Liver (tissue), 3 donors: ENCODE data around the gene GUCY2F.

Experiments used
- ATF3 ChIP-seq: IDR thresholded peaks from 2 replicates; pipeline ENCODE4 v1.6.1; 2016; ENCODE audit warnings: antibody characterized with exemption
- CTCF ChIP-seq: fragments of 150-350 bp; IDR thresholded peaks from 2 replicates; pipeline ENCODE4 v1.5.1; 2017; ENCODE audit warnings: improper control_type of control experiment, low read depth, low read length; ENCODE audit not compliant: missing input control
- EGR1 ChIP-seq, 2 donors: IDR thresholded peaks; 2 replicates each; pipeline ENCODE4 v1.6.1; 2016 to 2018; ENCODE audit warnings: antibody characterized with exemption in 2 of 2, low read depth in 2 of 2
- GABPA ChIP-seq, 2 donors: IDR thresholded peaks in 1 of 2; conservative IDR thresholded peaks in 1 of 2; 2 replicates each; pipeline ENCODE4 v1.6.1; 2016; ENCODE audit warnings: antibody characterized with exemption in 2 of 2, mild to moderate bottlenecking in 1 of 2, moderate library complexity in 1 of 2
- HNF4A ChIP-seq, 2 donors: conservative IDR thresholded peaks; 2 replicates each; pipeline ENCODE4 v1.6.1; 2016; ENCODE audit warnings: antibody characterized with exemption in 2 of 2, mild to moderate bottlenecking in 2 of 2
- JUND ChIP-seq, 2 donors: IDR thresholded peaks; 2 replicates each; pipeline ENCODE4 v1.6.1; 2016; ENCODE audit warnings: antibody characterized with exemption in 2 of 2
- MAX ChIP-seq: IDR thresholded peaks from 2 replicates; pipeline ENCODE4 v1.6.1; 2016; ENCODE audit warnings: antibody characterized with exemption
- NR2F2 ChIP-seq: IDR thresholded peaks from 2 replicates; pipeline ENCODE4 v1.6.1; 2016; ENCODE audit warnings: antibody characterized with exemption
- REST ChIP-seq: IDR thresholded peaks from 2 replicates; pipeline ENCODE4 v1.6.1; 2016; ENCODE audit warnings: antibody characterized with exemption, mild to moderate bottlenecking
- RXRA ChIP-seq, 2 donors: IDR thresholded peaks; 2 replicates each; pipeline ENCODE4 v1.6.1; 2017 to 2018; ENCODE audit warnings: antibody characterized with exemption in 2 of 2, mild to moderate bottlenecking in 1 of 2
- SP1 ChIP-seq: IDR thresholded peaks from 2 replicates; pipeline ENCODE4 v1.6.1; 2018; ENCODE audit warnings: antibody characterized with exemption, mild to moderate bottlenecking
- TAF1 ChIP-seq: conservative IDR thresholded peaks from 2 replicates; pipeline ENCODE4 v1.6.1; 2016; ENCODE audit warnings: antibody characterized with exemption, mild to moderate bottlenecking
- YY1 ChIP-seq: IDR thresholded peaks from 2 replicates; pipeline ENCODE4 v1.6.1; 2016; ENCODE audit warnings: antibody characterized with exemption, mild to moderate bottlenecking
- donor health status: healthy.
- donor health status: healthy.

- TF ChIP-seq CTCF, result no peak
- no peak for TF ChIP-seq MAX
- TF ChIP-seq YY1, result peak; percentile 66
- peak; percentile 50 for TF ChIP-seq SP1
- TF ChIP-seq GABPA (IDR thresholded peaks at IDR 0.05 in 1 of 2, conservative IDR thresholded peaks at IDR 0.05 in 1 of 2), result no peak
- no peak for TF ChIP-seq EGR1 (IDR thresholded peaks at IDR 0.05; ENCODE audit: low read depth in 2 of 2)
- peak; percentile 58 to 68 for TF ChIP-seq HNF4A (conservative IDR thresholded peaks at IDR 0.05)
- TF ChIP-seq ATF3, result no peak
- TF ChIP-seq JUND (IDR thresholded peaks at IDR 0.05), result peak in 1 of 2 donors; percentile 10
- no peak for TF ChIP-seq REST
- peak; percentile 69 to 70 for TF ChIP-seq RXRA (IDR thresholded peaks at IDR 0.05)
- no peak for TF ChIP-seq TAF1
- TF ChIP-seq NR2F2, result peak; percentile 85
Measured at GRCh38 chrX:109352066-109352588, 129.8 kb downstream of the GUCY2F start.
